Kasumi-1 (cell line): ENCODE measurements around the gene TMEM31.
"Not testable (repeated sequence)": the region's sequence is repeated elsewhere in the genome, so short reads cannot be mapped to it uniquely, and the experiment has no call there.

Source experiments
- DNase-seq, 2 experiments: peaks; one replicate each; lab custom pipeline; 2025; lab: John Stamatoyannopoulos, UW

Gene TMEM31

DNA sequence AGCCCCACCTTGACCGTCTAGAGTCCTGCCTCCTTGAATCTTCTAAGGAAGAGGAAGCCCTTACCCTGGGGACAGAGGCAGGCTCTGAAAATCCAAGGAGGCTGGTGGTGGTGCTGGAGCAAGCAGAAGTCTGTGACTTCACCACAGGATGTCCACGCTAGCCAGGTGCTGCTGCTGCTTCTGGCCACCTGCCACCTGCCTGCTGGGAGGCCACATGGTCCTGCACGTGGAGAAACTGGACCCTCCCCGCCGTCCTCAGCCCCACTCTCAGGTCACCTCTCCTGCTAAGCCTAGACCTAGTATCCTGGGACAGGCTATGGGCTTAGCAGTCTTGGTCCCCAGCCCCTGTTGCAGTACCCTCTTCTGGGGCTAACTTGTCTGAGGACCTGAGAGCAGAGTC lies 15.8 kb downstream of the TMEM31 start:
- DNase-seq: no peak

DNA sequence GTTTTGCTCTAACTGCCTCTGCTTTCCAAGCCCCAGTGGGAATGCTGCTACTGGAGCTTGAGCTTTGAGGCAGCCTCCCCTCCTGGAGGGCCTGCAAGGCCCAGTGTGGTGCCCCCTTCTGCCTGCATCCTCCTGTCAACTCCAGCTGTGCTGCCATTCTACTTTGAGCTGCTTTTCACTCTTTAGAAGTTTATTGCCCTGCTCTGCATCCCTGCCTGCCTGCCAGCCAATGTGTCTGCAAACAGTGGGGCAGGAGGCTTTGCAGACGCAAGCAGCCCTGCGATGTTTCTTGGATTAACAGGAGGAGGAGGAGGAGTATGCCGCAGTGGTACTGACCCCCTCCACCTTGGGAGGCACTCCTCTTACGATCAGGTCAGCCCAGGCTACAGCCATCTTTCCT lies 16.4 kb downstream of the TMEM31 start:
- no peak for DNase-seq

DNA sequence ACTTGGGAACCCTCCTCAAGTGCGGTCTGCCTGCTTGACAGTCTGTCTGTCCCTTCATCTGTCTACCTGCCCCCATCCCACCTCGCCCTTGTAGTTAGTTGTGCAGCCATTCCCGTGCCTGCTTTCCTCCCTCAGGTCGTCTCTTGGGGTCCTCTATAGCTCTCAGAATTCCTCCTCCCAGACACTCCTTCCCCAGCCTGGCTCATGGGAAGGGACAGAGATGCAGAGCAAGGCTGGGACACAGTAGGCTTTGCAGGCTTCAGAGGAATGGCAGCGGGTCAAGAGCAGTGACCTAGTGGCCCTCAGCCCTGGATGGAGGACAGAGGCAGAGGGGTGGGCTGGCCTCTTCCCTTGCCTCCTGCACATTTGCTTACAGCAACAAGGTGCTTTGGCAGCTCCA lies 18.3 kb downstream of the TMEM31 start:
- DNase-seq: no peak

DNA sequence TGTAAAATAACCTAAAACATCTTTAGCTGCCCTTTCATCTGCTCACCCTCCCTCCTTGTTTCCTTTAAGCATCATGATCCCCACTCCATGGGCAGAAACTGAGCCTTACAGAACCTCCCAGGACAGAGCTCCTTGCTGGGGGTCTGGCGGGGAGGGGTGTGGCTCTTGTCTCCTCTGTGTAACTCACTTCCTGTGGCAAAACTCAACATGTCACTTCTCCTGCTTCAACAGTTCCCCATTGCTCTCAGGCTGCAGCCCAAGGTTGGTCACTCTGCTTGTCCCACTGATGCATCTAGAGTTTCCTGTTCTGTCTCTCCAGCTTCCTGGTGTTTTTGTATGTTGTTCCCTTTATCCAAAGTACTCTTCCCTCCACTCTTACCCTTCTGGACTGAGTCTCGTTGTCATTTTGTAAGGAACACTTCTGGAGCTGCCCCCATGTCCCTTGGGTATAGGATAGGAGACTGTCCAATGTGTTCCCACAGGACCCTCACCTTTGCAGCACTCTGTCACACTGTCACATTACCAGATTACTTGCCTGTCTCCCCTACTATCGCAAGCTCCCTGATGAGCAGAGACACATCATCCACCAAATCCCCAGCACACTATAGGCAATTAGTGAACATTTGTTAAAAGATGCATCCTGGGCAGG lies 19.6 kb downstream of the TMEM31 start:
- peak; percentile 16 to 19 for DNase-seq

DNA sequence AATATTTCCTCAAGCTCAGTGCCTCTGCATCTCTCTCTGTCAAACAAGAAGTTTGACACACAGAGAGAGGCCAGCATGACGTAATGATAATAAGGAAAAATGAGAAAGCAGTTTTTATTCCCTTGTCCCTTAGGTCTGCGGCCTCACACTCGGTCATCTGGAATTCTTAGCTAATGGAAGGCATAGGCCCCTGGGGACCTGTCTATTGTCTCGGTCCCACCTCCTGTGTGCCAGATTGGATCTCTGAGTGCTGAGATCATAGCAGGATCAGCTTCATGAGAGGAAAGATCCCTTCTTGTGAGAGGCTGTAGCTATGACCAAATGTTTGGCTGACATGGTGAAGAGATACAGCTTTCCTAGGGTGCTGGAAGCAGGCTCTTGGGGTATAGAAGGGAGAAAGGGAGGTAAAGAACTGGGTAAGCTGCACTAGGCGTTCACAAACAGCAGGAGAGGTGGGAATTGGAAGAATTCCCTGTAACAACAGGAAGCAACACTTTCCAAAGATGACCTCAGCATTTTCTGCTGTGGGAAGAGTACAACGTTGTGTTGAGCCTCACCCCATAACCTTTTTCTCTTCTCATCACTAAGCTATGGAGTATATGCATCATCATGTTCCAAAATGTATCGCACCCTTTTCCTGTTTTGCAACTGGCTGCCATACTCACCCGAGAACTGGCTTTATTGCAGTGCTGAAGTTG lies 20.2 kb downstream of the TMEM31 start:
- DNase-seq: no peak

DNA sequence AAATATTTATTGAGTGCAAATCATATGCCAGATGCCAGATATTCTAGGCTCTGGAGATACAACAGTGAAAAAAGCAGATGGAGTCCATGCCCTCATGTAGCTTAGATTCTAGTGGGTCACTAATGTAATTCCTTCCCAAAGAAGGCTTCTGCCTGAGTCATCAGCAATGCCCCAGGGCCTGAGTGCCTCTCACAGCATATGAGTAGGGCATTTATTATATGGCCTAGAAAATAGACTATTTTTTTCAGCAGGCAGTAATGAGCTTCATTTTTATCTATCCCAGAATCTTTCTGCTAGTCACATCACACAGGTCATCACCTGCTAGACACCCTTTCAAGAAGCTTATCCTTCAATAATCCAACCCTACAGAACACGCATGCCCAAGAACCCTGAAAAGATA lies 22.3 kb downstream of the TMEM31 start:
- DNase-seq: no peak

DNA sequence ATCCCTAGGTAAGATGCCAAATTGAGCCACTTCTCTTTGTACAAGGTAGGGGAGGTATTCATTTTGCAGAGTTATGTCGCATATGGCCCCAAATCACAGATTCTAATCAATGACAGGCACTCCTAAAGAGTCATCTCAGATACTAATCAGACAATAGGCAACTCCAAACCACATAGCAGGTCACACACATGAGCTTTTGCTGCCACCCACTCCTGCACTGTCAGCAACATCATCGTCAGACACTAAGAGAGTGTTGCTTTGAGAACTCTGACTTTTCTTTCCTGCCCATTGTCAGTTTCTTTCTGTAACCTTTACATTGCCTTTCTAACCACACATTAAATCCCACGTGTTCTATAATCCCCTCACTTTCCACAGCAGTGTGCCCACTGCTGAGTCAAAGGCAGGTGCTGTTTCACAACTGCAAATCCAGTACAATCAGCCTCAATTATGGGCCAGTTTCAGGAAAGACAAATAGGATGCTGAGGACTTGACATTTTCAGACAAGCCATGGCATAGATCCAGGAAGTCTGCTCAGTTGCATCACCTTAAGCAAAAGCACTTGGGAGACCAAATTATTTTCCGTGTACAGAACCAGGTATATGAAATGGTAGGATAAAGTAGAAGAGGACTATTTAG lies 23.5 kb downstream of the TMEM31 start:
- DNase-seq: no peak

DNA sequence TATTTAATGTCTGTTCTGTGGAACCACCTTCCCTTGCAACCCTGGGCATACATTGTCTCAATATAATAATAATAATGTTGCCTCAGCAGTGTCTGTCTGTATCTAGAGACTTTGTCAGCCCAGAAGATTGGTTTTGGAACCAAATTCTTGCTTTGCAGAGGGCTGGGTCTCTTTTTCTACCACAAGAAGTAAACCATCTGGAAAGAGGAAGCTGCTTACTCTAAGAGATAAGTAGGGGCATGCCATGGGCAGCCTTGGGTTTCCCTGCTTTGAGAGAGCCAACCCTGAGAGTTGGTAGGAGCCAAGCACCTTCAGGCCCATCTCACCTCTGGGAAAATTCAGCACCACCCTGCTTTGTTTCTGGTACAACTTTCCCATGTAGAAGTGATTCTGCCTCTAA lies 27.0 kb downstream of the TMEM31 start:
- DNase-seq: no peak

DNA sequence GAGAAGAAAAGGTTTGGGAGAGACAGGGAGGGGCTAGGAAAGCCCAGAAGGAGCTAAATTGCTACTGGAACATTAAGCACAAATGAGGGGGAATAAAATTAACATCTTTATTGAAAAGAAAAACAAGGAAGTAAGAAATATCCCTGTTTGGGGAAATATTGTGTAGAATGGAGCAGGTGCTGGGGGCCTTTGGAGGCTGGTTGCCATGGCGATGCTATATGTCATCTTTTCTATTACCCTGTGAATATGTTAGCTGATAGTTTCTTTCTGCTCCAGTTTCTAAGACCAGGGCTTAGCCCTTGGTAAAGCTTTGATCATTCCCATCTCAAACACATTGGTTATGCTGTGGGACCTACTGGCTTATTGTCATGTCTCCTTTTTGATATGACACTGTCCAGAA lies 28.7 kb downstream of the TMEM31 start:
- DNase-seq: no peak

DNA sequence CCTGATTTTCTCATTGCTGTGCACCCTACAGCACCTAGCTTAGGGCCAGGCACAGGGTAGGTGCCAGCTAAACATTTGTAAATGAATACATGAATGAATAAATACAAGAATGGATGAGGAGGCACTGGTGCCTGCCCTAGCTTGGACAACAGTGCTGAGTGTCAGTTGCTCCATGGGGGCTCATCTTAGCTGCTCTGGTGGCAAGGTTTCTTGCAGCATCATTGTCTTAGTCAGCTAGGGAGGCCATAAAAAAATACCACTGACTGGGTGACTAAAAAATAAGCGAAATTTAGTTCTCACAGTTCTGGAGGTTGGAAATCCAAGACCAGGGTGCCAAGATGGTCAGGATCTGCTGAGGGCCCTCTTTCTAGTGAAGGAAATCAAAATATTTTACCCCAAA lies 31.2 kb downstream of the TMEM31 start:
- DNase-seq: no peak

DNA sequence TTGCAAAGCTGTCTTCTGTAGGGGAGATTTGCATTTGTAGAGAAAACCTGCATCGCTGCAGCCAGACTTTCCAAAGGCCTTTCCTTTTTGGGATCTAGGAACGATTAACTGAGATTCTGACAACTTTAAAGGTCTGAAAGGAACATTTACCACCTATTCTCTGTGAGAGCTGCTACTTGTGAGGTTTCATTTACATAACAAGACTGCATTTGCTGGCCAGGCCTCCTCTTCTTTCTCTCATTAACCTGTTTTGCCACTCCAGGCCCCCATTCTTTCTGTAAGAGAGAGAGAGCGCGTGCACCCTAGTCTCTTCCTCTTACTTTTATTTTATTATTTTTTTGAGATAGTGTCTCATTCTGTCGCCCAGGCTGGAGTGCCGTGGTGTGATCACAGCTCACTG lies 31.6 kb downstream of the TMEM31 start:
- DNase-seq: no peak

DNA sequence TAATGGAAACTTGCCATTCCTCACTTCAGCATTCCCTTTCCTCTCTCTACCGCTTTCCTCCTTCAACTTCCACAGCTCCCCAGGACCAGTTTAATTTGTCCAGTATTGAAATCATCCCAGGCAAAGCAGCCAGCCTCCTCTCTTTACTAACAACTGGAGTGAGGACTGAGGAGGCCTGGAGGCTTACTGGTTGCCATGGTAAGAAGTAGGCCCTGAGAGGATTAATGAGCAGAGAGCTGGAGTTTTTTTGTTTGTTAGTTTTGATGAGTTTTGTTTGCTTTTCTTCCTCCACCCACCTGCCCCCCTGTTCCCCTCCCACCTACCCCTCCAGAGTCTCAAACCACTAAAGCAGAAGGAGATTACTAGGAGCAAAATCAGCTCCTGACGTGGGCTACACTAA lies 36.5 kb downstream of the TMEM31 start:
- no peak for DNase-seq

DNA sequence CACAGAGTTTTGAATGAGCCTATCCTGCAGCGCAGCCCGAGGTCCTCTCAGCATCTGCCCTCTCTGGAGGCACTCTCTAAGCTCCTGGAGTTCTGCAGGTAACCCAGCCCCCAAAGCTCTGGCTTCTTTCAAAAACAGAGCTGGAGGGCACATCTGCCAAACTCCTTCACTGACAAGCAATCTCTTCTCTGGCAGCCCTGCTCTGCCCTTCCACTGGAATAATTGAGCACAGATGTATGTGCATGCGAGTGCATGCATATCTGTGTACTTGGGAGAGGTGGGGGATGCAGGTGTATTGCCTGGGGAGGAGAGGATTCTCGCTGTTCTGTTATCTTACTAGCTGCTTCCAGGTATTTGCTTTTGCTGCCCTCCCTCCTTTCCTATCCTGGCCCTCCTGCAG lies 43.7 kb downstream of the TMEM31 start:
- DNase-seq: no peak

DNA sequence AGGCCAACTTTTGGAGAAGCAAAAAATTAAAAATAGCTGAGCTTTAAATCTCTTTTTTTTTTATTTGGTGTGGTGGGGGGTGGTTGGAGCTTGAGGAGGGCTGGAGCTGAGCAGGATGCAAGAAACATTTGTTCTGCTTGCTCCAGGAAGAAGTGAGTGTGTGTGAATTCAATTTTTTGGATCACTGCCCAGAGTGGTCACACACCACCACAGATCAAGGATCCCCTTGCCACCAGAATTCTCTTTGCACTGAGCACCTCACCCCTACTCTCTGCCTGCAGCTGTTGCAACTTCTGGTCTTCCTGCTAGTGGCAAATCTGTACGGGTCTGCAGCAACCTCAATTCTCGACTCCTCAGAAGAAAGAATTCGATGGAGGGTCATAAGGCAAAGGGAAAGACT lies 46.0 kb downstream of the TMEM31 start:
- DNase-seq: peak; percentile 60 to 73

DNA sequence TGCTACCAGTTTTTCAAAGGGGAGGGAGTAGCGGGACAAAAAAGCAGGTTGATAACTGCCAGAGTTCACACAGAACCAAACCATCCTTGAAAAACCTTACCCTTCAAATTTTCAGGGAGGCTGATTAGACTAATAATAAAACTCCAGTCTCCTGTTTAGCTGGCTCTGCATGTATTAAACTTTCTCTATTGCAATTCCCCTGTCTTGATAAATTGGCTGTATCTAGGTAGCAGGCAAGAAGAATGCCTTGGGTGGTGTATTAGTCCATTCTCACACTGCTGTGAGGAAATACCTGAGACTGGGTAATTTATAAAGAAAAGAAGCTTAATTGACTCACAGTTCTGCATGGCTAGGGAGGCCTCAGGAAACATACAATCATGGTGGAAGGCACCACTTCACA lies 47.8 kb downstream of the TMEM31 start:
- DNase-seq: no peak

DNA sequence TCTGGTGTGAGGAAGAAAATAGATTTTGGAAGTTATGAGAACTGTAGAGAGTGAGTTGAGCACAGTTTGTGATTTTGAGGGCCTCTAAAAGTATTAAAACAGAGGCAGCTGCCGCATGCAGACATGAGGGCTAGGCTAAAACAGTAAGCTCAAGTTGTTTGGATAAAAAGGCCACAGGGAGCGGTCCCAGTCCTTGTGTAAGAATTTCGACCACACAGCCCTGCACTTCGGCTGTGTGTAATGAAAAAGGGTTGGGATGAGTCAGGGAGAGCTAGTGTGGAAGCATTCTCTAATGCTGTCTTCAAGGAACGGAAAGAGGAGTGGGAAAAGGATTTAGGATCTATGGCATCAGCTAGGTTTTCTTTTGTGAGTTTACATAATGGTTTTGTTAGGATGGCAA lies 52.8 kb downstream of the TMEM31 start:
- not testable (repeated sequence) for DNase-seq
